HG03097 (cell line): ENCODE data around the gene MYO5C.

Source experiments
- ATAC-seq: cut with Tn5 transposase; IDR thresholded peaks from one replicate; pipeline ENCODE4 v1.9.1; 2021; ENCODE audit not compliant: unreplicated experiment, low FRiP score

The MYO5C gene

DNA sequence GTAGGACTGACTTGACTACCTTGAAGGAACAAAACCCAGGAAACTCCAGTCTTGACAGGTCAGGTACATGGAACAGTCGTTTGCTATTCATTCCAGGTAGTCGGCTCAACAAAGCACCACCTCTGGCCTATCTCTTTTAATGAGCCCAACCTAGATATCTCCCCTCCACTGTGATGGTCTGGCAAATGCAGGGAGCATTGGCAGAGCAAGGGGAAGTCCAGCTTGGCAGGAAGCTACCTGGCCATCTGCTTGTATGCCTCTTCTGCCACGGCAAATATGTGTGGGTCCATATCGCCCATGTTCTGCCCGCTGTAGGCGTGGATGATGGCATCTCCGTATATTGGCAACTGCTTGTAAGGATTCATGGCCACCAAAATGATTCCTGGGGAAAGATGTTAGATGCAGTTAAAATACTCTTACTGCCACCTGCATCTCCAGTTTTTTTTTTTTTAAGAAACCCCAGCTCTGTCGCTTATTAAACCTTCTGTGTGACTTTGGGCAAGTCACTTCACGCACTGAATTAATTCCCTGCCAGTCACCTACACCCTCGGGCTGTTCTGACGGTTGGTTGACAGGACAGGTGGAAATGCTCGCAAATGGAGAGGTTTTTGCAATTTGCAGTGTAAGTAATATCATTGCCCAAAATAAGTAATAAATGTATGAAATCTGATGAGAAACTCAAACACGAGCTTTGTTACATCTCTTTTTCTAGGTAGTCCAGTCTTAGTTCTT, 16.8 kb downstream of the MYO5C start:
- ATAC-seq: no peak

DNA sequence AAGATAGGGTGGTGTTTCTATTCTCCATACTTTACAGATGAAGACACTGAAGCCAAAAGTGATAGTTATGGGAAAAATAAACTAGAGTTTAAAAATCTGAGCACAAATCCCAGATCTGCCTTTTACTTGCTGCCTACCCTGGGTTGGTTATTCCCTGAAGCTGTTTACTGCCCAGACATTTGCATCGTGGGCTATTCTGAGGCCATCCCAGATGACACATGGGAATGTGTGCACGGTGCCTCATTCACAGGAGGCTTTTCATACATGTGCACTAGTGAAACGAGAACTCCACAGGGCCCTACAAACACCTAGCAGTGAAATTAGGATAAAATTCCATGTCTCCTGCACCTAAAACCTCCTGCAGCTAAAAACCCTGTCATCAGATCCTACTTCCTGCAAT, 17.5 kb downstream of the MYO5C start:
- no peak for ATAC-seq

DNA sequence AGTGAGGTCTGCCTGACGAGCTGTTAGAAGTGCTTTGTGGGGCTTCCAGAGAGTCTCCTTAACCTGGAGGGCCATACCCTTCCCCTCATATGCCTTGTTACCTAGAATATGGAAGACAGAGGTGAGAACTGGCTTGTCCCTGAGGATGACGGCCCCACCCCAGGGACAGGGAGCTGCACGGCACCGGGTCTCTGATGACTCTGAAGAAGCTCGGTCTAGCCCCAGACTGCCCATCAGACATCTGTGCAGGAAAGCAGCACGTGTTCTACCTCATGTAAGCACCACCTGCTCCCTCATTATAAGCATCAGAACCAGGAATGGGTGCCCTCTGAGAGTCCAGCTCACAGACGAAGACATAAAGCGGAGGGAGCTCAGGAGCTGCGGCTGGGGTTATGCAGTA, 18.0 kb downstream of the MYO5C start:
- no peak for ATAC-seq

DNA sequence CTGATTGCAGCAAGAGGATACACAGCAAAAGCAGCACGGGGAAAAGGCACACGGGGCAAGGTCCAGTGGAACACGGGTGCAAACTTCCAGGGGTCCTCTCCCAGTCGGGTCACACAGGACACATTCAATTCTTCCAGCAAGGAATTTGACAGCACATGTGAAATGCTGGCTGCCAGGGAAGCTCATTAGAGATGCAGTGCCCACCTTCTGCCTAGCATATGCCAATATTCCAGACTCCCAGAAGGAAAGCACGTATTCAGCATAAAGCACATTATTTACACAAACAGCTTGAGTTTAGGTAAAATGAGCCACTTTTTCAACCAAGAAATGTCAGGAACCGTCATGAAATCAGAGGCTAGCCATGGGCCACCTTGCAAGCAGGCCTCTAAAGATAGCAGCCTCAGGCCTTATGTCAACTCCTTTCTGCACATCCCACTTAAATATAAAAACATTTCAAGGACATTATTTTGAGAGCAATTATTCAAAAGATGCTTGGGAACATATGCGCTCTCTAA, 19.3 kb downstream of the MYO5C start:
- ATAC-seq: no peak

DNA sequence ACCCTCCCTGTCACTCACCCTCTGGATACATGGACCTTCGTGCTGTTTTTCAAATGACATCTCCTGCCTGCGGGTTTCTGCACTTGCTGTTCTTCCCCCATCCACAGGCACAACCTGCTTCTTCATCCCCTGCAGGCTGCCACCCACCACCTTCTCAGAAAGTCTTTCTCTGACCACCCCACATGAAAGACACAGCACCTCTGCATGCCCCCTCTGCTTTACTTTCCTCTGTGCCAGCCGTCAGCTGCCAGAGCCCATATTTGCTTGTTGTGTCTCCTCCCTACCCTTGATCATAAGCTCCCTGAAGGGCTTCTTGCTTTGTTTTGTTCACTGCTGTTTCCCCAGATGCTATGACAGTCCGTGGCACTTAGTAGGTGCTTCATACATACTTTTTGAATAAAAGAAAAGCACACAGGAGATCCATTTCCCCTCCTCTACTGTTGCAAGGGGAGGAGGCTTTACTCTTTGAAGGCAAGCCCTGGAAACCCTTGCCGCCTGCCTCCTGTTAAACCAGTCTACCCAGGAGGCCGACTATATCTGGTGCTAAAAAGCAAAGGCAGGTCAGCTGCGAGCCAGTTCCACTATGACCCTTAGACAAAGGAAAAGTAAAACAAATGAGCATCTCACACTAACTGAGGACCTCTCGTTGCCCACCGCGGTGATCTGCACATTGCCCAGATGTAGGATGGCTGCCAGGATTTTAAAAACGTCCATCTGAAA, 31.9 kb downstream of the MYO5C start:
- ATAC-seq: no peak

DNA sequence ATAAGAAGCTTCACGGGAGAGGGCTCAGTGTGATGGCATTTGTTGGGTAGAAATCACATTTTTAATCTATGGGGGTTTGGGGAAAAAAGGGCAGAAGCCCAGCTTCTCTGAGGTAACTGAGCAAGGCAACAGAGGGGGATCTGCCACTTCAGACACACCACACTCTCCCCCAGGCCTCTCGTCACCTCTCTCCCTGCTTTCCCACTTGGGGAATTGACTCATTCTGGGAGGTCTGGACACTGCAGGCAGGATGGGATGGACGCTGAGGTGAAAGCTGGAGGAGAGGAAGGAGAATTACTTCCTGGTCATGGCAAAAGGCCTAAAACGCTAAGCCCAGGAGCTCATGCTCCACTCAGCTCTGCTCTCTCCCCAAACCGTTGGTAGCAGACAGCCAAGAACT, 33.2 kb downstream of the MYO5C start:
- no peak for ATAC-seq

DNA sequence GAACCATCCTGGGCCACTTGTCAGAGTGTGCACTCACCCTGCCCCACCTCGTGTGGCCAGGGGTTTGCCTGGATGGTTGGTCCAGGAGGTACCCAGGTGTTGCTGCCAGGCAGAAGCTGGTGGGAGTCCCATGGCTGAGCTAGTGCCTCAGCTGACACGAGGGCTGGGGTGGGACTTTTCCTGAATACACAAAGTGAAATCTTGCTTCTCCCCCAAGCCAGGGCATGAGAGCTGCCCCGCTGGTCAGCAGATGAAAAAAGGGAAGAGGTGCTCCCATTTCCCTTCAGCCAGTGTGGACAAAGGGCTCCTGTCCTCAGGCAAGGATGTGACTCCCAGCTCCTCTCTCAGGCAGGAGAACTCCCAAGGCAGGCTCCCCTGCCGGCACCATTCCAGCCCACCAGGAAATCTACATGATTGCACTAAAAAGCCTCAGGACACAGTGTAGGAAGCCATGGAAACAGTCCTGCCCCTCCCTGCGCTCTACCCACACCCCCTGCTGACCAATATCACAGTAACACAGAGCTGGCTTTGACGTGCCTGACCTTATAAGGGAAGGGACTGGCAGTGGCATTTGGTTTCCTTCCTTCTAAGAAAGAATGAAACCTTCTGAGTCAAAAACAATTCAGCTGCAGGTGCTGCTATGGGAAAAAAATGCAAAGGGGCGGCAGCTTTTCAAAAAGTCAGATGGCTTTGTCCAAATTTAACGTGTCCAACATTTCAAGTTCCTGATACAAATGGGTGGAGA, 33.9 kb downstream of the MYO5C start:
- ATAC-seq: peak; percentile 95

DNA sequence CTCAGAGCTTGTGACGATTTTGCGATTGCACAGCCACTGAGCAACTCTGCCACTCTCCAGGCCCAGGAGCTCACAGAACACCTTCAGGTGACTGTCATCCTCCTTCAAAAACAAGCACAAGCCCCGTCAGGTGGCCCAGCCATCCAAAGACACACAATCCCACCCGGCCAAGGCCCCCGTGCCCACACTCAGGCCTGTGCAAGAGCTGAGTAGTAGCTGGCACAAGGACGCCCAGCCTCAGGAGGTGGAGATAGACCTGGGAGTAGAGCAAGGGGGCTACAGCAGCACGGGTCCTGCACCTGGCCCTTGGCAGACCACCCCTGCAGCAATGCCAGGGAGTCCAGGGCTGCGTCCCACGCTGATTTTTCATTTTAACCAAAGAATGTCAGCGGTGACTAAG, 34.6 kb downstream of the MYO5C start:
- ATAC-seq: no peak

DNA sequence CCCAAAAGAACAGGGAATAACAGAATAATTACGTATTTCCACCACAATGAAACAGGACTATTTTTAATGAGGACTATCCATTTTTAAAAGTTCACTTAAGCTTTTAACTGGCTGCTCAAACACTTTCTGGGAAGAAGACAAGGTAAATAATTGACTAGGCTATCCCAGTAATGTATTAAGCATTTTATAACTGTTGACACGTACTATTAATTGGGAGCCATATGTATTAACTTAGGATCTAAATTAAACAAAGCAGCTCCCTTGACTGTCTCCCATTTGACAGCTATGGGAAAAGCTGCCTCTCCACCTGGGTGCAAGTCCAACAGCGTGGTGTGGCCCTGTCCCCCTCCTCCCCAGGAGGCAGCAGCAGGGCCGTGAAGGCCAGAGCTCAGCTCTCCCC, 36.1 kb downstream of the MYO5C start:
- ATAC-seq: no peak

DNA sequence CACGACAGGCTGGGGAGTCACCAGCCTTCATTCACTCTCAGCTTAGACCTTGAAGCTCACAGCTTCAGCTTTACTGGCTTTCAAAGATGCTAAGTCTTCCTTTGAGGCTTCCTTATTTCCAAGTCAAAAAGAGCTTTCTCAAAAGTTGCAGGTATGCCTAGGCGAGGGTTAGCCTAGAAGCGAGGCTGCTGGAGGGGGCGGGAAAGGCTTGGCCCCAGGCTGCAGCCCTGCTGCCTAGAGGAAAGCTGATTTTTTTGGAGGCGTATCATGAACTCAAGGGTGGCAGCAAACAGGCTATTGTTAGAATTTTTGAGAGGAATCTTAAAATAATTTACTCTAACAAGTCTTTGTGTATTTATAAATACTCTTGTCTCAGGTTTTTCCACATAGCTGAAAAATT, 37.1 kb downstream of the MYO5C start:
- ATAC-seq: no peak

DNA sequence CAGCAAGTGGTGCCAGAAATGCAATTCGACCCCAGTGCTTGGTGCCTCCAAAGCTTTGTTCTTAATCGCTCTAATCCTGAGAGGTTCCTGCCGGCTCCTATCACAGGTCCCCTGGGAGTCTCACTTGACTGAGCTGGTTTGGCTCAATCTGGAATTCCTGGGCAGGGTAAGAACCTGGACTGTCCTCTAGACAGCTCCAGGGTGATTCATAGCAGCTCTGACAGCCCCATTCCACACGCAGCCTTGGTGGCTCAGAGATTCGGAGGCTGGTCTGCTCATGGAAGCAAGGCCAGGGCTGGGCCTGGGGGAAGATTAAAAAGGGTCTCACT, 37.9 kb downstream of the MYO5C start:
- no peak for ATAC-seq

DNA sequence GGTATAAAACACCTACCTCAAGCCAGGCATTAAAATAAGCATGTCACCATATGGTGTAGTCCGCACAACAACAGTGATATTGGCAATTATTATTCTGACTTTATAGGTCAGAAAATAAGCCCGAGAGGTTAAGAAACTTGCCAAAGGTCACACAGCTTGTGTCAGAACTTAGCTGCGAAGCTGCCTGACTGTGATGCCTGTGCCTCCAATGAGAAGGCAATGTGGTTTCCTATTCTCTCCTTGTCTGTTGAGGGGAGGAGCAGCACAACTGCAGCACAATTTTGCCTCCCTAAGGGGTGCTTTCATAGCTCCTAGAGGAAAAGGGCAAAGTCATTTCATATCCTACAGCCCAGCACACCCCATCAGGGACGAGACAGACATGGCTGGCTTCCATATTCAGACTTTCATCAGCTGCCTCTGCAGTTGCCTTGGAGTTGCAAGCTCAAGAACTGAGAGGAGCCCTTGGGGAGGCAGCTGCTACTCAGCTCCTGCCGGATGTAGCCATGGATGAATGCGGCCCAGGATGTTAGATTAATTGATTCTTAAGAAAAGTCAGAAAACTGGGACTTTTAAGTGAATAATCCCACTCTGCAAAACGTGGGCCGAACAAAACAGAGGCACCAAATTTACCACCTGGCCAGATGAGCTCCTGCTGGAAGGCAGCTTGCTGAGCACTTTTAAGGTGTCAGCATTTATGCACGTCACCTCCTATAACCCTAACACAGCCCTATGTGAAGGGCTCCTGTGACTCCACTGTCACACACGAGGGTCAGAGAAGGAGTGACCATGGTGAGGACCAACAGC, 38.5 kb downstream of the MYO5C start:
- ATAC-seq: no peak

DNA sequence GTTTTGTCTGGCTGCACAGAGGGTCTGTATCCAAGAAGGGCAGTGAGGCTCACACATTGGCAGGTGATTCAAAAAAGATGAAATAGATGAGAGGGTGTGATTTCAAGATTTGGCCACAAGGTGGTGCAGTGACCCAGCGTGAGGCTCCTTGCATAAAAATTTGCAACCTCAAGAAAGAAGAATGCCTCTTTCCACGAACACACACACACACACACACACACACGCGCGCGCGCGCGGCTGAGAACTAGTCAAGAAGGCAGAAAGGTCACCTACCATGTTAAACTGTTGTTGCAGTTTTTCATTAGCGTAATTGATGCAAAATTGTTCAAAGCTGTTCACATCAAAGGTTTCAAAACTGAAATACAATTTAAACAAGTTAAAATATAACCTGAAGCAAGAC, 39.2 kb downstream of the MYO5C start:
- ATAC-seq: no peak

DNA sequence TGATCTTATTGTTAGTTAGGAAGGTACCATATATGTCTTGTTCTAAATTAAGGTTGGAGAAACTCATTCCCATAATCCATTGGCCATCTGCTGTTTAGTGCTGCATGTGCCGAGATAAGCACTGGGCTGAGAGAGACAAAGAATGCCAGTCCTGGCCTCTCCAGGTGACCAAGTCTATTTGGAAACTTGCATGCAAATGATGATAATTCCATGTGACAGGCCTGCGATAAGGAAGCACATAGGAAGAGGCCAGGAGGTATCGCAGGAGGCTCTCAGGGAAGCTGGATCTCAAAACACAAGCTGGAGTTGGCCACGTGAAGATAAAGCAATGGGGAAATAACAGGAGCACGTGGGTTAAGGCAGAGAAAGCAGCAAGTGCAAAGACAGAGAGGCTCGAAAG, 39.7 kb downstream of the MYO5C start:
- ATAC-seq: no peak

DNA sequence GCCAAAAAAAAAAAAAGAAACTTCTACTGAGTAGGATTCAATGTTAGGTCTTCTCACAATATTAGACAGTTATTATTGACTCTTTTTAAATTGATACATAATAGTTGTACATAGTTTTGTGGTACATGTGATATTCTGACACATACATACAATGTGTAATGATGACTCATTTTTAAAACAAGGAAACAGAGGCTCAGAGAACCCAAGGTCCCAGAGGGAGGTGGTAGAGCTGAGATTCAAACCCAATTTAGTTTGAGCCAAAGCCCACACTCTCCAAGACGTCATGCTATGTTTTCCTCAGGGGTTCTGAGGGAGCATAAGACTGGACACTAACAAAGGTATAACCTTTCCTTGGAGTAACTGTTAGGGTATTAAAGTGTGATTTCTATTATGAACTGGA, 40.6 kb downstream of the MYO5C start:
- no peak for ATAC-seq

DNA sequence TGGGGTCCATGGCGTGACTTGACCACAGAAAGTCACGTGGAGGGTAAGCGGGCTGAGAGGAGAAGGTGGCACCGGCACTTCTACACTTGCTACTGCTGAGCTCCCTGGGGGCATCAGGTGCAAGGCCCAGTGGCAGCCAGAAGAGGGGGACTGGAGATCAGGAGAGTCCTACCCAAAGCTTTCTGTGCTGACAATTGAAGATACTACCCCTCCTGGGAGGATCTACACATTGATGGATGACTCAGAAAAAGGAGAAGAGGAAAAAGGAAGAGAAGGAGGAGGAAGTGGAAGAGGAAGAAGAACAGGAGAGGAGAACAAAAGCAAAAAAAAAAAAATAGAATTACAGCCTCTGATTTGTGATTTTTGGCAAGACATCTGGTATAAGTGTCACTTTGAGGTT, 41.2 kb downstream of the MYO5C start:
- no peak for ATAC-seq

DNA sequence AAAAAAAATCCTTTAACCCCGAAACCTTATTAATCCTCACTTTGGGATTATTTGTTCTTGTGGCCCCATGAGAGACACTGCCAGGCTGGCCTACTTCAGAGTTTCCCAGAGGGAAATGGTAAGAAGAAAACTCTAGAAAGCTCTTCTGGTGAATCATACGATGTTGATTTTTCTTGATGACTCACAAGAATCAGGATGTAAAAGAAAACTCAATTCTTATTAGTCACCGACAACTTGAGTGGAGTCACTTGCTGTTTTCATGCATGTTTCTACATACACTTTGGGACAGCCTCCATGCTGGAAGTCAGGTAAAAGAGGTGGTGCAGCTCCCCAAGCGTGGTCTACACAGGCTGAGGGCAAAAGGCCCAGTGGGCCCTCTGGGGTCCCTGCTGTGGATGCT, 42.8 kb downstream of the MYO5C start:
- no peak for ATAC-seq

DNA sequence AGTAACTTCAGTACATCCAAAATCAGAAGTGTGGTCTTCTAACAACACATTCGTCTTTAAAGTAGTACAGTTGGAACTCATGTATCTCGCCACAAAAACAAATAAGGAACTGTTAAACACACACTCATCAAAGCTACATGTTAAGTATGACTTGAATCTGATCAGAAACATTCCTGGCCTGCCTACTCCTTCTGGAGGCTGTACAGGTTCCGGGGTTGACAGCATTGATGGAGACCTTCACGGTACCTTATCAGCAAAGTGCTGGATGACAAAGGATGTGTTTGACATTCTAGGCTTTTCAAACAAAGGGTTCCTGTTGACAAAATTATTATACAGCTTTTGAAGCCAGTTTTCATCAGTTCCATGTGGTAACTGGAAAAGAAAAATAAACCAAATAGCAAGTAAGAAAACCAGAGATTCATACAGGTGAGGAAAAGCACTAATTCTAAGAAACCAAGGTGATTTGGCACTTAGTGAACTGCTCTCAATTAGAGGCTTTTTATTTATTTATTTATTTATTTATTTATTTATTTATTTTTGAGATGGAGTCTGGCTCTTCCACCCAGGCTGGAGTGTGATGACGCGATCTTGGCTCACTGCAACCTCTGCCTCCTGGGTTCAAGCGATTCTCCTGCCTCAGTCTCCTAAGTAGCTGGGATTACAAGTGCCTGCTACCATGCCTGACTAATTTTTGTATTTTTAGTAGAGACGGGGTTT, 44.3 kb downstream of the MYO5C start:
- ATAC-seq: no peak

DNA sequence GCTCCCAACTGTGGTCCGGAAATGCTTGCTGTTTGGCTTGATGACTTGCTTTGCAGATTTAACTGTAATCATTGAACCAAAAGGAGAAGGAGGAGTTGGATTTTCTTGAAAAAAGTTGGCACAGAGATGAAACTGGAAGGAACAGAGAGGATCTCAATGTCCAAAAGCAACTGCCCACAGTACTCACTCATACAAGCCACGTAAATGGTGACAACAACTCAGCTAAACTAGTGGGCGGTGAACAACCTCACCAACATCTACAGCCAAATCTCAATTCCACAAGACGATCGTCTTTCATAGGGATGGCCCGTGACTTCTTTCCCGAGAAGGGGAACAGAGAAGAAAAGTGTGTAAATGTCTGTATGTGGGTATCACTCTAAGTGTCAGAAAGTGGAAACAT, 48.1 kb downstream of the MYO5C start:
- ATAC-seq: no peak
